GM10266 (cell line): Measurements from ENCODE around the gene LDLRAD3.

Experiments
- DNase-seq: peaks from one replicate; pipeline ENCODE4 v3.0.0; 2012; ENCODE audit errors: extremely low spot score
- CTCF ChIP-seq: IDR thresholded peaks from 2 replicates; pipeline ENCODE4 v1.5.1; 2012; ENCODE audit warnings: mild to moderate bottlenecking, low read depth; ENCODE audit not compliant: control insufficient read depth, insufficient read depth; ENCODE audit errors: missing control alignments

The LDLRAD3 gene

GRCh38 chr11:36016263-36016662 lies 72.4 kb downstream of the LDLRAD3 start:
- TF ChIP-seq CTCF, result no peak
- DNase-seq, result no peak

- no peak for TF ChIP-seq CTCF
- DNase-seq, result no peak
Observed at GRCh38 chr11:36016709-36017108, 72.8 kb downstream of the LDLRAD3 start.

- no peak for TF ChIP-seq CTCF
- DNase-seq, result no peak
Observed at GRCh38 chr11:36019005-36019596, 75.2 kb downstream of the LDLRAD3 start.

- no peak for TF ChIP-seq CTCF
- no peak for DNase-seq
Observed at GRCh38 chr11:36019722-36020121, 75.9 kb downstream of the LDLRAD3 start.

- no peak for TF ChIP-seq CTCF
- no peak for DNase-seq
Observed at GRCh38 chr11:36022882-36023281, 79.0 kb downstream of the LDLRAD3 start.

- DNase-seq, result no peak
- TF ChIP-seq CTCF, result no peak
Observed at GRCh38 chr11:36023922-36024321, 80.1 kb downstream of the LDLRAD3 start.

- TF ChIP-seq CTCF, result no peak
- no peak for DNase-seq
Observed at GRCh38 chr11:36024716-36025115, 80.9 kb downstream of the LDLRAD3 start.
